ENCODE results near the gene MPDZ. TPM values are rescaled to one million over a fixed set of nuclear protein-coding genes. Genes with fewer than 3 reads are reported as not detected.

Gene MPDZ
- total RNA-seq, 1 donor from 2014 or later: 31.0 TPM

GRCh38 chr9:13322828-13323550, 43.5 kb upstream of the MPDZ start:
- Histone ChIP-seq H3K4me3 (ENCODE audit: insufficient read depth, low read depth, low read length) (no peak overlapping the region), H3K4me1 (ENCODE audit: insufficient read depth, low read length) (no peaks in the 10 kb centered on the region), H3K27ac (ENCODE audit: low read depth, low read length) (no peak overlapping the region), H3K79me2 (ENCODE audit: insufficient read depth, low read length) (no peaks in the 10 kb centered on the region), H2AFZ (ENCODE audit: low read depth, low read length) (no peak overlapping the region), H3K4me2 (ENCODE audit: low read length) (no peak overlapping the region), H3K27me3 (ENCODE audit: insufficient read depth, low read length) (no peaks in the 10 kb centered on the region), H3K9me3 (ENCODE audit: insufficient read depth, low read depth, low read length) (no peaks in the 10 kb centered on the region), H4K20me1 (ENCODE audit: insufficient read depth, low read length) (no peaks in the 10 kb centered on the region), H3K9ac (ENCODE audit: low read length) (no peak overlapping the region), H3K36me3 (ENCODE audit: insufficient read depth, low read length) (no peaks in the 10 kb centered on the region)
- FAIRE-seq (no peak), DNase-seq (ENCODE audit: low read depth) (no peak)
- no peak for TF ChIP-seq CTCF (IDR thresholded peaks at IDR 0.05; ENCODE audit: insufficient read depth, low read depth, low read length)
- H3K4me3 Mint-ChIP-seq (ENCODE audit: unreplicated experiment): no peak overlapping the region
- H3K27ac Mint-ChIP-seq (ENCODE audit: unreplicated experiment): no peak overlapping the region
- H3K36me3 Mint-ChIP-seq (ENCODE audit: low read depth, unreplicated experiment): no peaks in the 10 kb centered on the region
- H3K9me3 Mint-ChIP-seq (ENCODE audit: unreplicated experiment): peaks cover 2% of the 10 kb centered on the region
- H3K27me3 Mint-ChIP-seq (ENCODE audit: low read depth, unreplicated experiment): no peaks in the 10 kb centered on the region
- no peaks in the 10 kb centered on the region for H3K4me1 Mint-ChIP-seq (ENCODE audit: low read depth, unreplicated experiment)

GRCh38 chr9:13318027-13318426, 38.5 kb upstream of the MPDZ start:
- no peak overlapping the region for H3K4me2 ChIP-seq (ENCODE audit: low read length)
- no peaks in the 10 kb centered on the region for H3K9me3 ChIP-seq (ENCODE audit: insufficient read depth, low read depth, low read length)
- no peaks in the 10 kb centered on the region for H3K79me2 ChIP-seq (ENCODE audit: insufficient read depth, low read length)
- no peak overlapping the region for H3K9ac ChIP-seq (ENCODE audit: low read length)
- TF ChIP-seq EZH2 (IDR thresholded peaks at IDR 0.05; ENCODE audit: insufficient read depth, low read length) (no peak), CTCF (IDR thresholded peaks at IDR 0.05; ENCODE audit: insufficient read depth, low read depth, low read length) (no peak)
- H3K36me3 ChIP-seq (ENCODE audit: insufficient read depth, low read length): no peaks in the 10 kb centered on the region
- DNase-seq (ENCODE audit: low read depth) (no peak), FAIRE-seq (no peak)
- no peaks in the 10 kb centered on the region for H3K27me3 ChIP-seq (ENCODE audit: insufficient read depth, low read length)
- Mint-ChIP-seq H3K4me1 (ENCODE audit: low read depth, unreplicated experiment) (no peaks in the 10 kb centered on the region), H3K4me3 (ENCODE audit: unreplicated experiment) (no peak overlapping the region), H3K9me3 (ENCODE audit: unreplicated experiment) (peaks cover 2% of the 10 kb centered on the region), H3K27me3 (ENCODE audit: low read depth, unreplicated experiment) (no peaks in the 10 kb centered on the region), H3K27ac (ENCODE audit: unreplicated experiment) (no peak overlapping the region), H3K36me3 (ENCODE audit: low read depth, unreplicated experiment) (no peaks in the 10 kb centered on the region)
- no peak overlapping the region for H3K4me3 ChIP-seq (ENCODE audit: insufficient read depth, low read depth, low read length)
- no peak overlapping the region for H2AFZ ChIP-seq (ENCODE audit: low read depth, low read length)
- no peaks in the 10 kb centered on the region for H4K20me1 ChIP-seq (ENCODE audit: insufficient read depth, low read length)
- H3K4me1 ChIP-seq (ENCODE audit: insufficient read depth, low read length): no peaks in the 10 kb centered on the region
- no peak overlapping the region for H3K27ac ChIP-seq (ENCODE audit: low read depth, low read length)

- Mint-ChIP-seq H3K27ac (ENCODE audit: unreplicated experiment) (no peak overlapping the region), H3K27me3 (ENCODE audit: low read depth, unreplicated experiment) (no peaks in the 10 kb centered on the region), H3K4me1 (ENCODE audit: low read depth, unreplicated experiment) (no peaks in the 10 kb centered on the region)
Observed at GRCh38 chr9:13296972-13297371, 17.5 kb upstream of the MPDZ start.

More at GRCh38 chr9:13296972-13297371, 17.5 kb upstream of the MPDZ start:
- Mint-ChIP-seq H3K4me3 (ENCODE audit: unreplicated experiment) (no peak overlapping the region), H3K36me3 (ENCODE audit: low read depth, unreplicated experiment) (no peaks in the 10 kb centered on the region), H3K9me3 (ENCODE audit: unreplicated experiment) (peaks cover 4% of the 10 kb centered on the region)
- Histone ChIP-seq H3K27me3 (ENCODE audit: insufficient read depth, low read length) (no peaks in the 10 kb centered on the region), H3K4me2 (ENCODE audit: low read length) (no peak overlapping the region), H3K79me2 (ENCODE audit: insufficient read depth, low read length) (no peaks in the 10 kb centered on the region), H4K20me1 (ENCODE audit: insufficient read depth, low read length) (no peaks in the 10 kb centered on the region), H2AFZ (ENCODE audit: low read depth, low read length) (no peak overlapping the region), H3K4me1 (ENCODE audit: insufficient read depth, low read length) (no peaks in the 10 kb centered on the region), H3K9me3 (ENCODE audit: insufficient read depth, low read depth, low read length) (peaks cover 4% of the 10 kb centered on the region), H3K27ac (ENCODE audit: low read depth, low read length) (no peak overlapping the region), H3K36me3 (ENCODE audit: insufficient read depth, low read length) (no peaks in the 10 kb centered on the region), H3K9ac (ENCODE audit: low read length) (no peak overlapping the region), H3K4me3 (ENCODE audit: insufficient read depth, low read depth, low read length) (no peak overlapping the region)
- DNase-seq (ENCODE audit: low read depth) (no peak), FAIRE-seq (no peak)
- no peak for TF ChIP-seq EZH2 (IDR thresholded peaks at IDR 0.05; ENCODE audit: insufficient read depth, low read length)
- no peak for TF ChIP-seq CTCF (IDR thresholded peaks at IDR 0.05; ENCODE audit: insufficient read depth, low read depth, low read length)

Measured in astrocyte (in vitro differentiated cells and primary cell).